Right lobe of liver (tissue), 4 donors: ENCODE measurements around the gene CREBBP.

Experiments
- POLR2A ChIP-seq: fragments of 450-650 bp; IDR thresholded peaks from one replicate; pipeline ENCODE4 v1.6.1; 2017; ENCODE audit warnings: antibody characterized with exemption, mild to moderate bottlenecking
- TF ChIP-seq, protein P1 (sequence below), 4 donors: fragments of 200-600 bp in 3 of 4; fragments of 450-650 bp in 1 of 4; IDR thresholded peaks; one replicate each; pipeline versions ENCODE4 v1.5.1 to v1.8.0; 2016 to 2022; ENCODE audit warnings: antibody characterized with exemption in 4 of 4, mild to moderate bottlenecking in 2 of 4
- donor health status: DM: no; HTN: no; CAD: no.
- donor health status: DM: no; HTN: no; CAD: no.
- donor health status: DM: no; HTN: yes; CAD: no.

DNA sequence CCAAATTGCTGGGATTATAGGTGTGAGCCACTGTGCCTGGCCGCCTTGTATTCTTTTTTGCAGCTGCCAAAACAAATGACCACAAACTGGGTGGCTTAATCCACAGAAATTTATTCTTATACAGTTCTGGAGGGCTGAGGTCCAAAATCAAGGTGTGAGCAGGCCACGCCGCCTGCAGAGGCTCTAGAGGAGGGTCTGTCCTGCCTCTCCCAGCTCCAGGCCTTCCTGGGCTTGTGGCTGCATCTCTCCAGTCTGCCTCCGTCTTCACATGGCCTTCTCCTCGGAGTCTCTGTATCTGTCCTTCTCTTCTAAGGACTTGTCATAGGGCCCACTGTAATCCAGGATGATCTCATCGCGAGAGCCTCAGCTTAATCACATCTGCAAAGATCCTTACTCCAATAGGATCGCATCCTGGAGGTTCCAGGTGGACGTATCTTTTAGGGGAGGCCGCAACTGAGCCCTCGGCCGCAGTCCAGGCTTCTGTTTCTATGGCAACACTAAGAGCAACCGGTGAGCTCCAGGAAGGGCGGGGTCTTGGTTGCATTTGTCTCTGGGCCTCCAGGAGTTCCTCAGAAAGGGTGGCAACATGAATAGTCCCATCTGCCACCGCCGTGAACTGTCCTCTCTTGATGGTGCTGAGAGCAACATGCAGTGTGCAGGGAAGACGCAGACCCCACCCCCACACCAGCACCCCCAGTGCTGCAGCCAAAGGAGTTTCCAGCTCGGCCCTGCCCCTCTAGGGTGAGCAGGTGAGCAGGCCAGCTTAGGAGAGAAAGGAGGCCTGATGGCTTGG is 29.5 kb upstream of the CREBBP start:
- TF ChIP-seq, protein P1, sequence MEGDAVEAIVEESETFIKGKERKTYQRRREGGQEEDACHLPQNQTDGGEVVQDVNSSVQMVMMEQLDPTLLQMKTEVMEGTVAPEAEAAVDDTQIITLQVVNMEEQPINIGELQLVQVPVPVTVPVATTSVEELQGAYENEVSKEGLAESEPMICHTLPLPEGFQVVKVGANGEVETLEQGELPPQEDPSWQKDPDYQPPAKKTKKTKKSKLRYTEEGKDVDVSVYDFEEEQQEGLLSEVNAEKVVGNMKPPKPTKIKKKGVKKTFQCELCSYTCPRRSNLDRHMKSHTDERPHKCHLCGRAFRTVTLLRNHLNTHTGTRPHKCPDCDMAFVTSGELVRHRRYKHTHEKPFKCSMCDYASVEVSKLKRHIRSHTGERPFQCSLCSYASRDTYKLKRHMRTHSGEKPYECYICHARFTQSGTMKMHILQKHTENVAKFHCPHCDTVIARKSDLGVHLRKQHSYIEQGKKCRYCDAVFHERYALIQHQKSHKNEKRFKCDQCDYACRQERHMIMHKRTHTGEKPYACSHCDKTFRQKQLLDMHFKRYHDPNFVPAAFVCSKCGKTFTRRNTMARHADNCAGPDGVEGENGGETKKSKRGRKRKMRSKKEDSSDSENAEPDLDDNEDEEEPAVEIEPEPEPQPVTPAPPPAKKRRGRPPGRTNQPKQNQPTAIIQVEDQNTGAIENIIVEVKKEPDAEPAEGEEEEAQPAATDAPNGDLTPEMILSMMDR (IDR thresholded peaks at IDR 0.05): no peak
- TF ChIP-seq POLR2A: no peak
